ENCODE measurements around the gene NCAM2.

The NCAM2 gene

GRCh38 chr21:21064353-21064752, 66.1 kb downstream of the NCAM2 start:
- Histone ChIP-seq H3K23ac (ENCODE audit: low read length) (no peak overlapping the region), H2BK15ac (replicated peaks; ENCODE audit: low read depth) (no peak overlapping the region), H3K4me1 (ENCODE audit: control insufficient read depth, low read depth, low read length) (no peaks in the 10 kb centered on the region), H2AK5ac (ENCODE audit: low read length) (no peak overlapping the region), H3K4ac (ENCODE audit: low read depth, low read length) (no peak overlapping the region), H3K18ac (ENCODE audit: low read length) (no peak overlapping the region), H3K79me2 (ENCODE audit: control insufficient read depth, insufficient read depth, low read length) (no peaks in the 10 kb centered on the region), H3K27me3 (ENCODE audit: insufficient read depth, low read length, poor library complexity) (no peaks in the 10 kb centered on the region), H3K79me1 (ENCODE audit: low read length) (no peaks in the 10 kb centered on the region), H4K8ac (ENCODE audit: low read depth, low read length) (no peak overlapping the region), H3K27ac (ENCODE audit: low read depth, low read length) (no peak overlapping the region), H3K9ac (ENCODE audit: low read length) (no peak overlapping the region), H2BK5ac (ENCODE audit: low read length) (no peak overlapping the region), H2BK120ac (ENCODE audit: low read depth, low read length) (no peak overlapping the region), H3K36me3 (ENCODE audit: control insufficient read depth, insufficient read depth, low read length) (no peaks in the 10 kb centered on the region), H3K4me3 (ENCODE audit: low read length) (no peak overlapping the region), H4K5ac (ENCODE audit: low read length) (no peak overlapping the region), H3K4me2 (ENCODE audit: low read length) (no peak overlapping the region), H3K56ac (ENCODE audit: low read length) (no peak overlapping the region)
- no CpG with 5 or more reads among the region's 1 CpG for WGBS (ENCODE audit: extremely low coverage, insufficient coverage, low lambda C conversion rate)
- DNase-seq: no peak

DNA sequence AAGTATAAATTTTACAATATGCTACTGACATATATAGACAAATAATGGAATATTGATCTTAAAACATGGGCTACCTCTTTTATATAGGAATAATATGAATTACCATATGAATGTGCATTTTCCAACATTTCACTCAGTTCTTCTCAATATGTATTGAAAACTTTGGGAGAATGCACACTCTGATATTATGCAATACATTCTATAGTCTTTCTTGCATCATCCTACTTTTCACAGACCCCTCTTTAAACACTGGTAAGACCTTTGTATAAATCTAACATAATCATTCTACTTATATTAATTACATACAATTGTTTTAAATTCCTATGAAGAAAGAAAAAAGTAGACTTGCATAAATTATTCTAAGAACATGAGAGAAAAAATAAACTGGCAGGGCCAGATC, 69.2 kb downstream of the NCAM2 start:
- Histone ChIP-seq H3K79me2 (ENCODE audit: control insufficient read depth, insufficient read depth, low read length) (no peaks in the 10 kb centered on the region), H3K9ac (ENCODE audit: low read length) (no peak overlapping the region), H2BK120ac (ENCODE audit: low read depth, low read length) (no peak overlapping the region), H3K23ac (ENCODE audit: low read length) (no peak overlapping the region), H3K18ac (ENCODE audit: low read length) (no peak overlapping the region), H3K56ac (ENCODE audit: low read length) (no peak overlapping the region), H4K8ac (ENCODE audit: low read depth, low read length) (no peak overlapping the region), H3K4me3 (ENCODE audit: low read length) (no peak overlapping the region), H3K4ac (ENCODE audit: low read depth, low read length) (no peak overlapping the region), H3K4me1 (ENCODE audit: control insufficient read depth, low read depth, low read length) (no peaks in the 10 kb centered on the region), H2BK15ac (replicated peaks; ENCODE audit: low read depth) (no peak overlapping the region), H4K5ac (ENCODE audit: low read length) (no peak overlapping the region), H2AK5ac (ENCODE audit: low read length) (no peak overlapping the region), H3K27ac (ENCODE audit: low read depth, low read length) (no peak overlapping the region), H3K36me3 (ENCODE audit: control insufficient read depth, insufficient read depth, low read length) (no peaks in the 10 kb centered on the region), H3K27me3 (ENCODE audit: insufficient read depth, low read length, poor library complexity) (no peaks in the 10 kb centered on the region), H2BK5ac (ENCODE audit: low read length) (no peak overlapping the region), H3K4me2 (ENCODE audit: low read length) (no peak overlapping the region), H3K79me1 (ENCODE audit: low read length) (no peaks in the 10 kb centered on the region)
- no peak for DNase-seq

DNA sequence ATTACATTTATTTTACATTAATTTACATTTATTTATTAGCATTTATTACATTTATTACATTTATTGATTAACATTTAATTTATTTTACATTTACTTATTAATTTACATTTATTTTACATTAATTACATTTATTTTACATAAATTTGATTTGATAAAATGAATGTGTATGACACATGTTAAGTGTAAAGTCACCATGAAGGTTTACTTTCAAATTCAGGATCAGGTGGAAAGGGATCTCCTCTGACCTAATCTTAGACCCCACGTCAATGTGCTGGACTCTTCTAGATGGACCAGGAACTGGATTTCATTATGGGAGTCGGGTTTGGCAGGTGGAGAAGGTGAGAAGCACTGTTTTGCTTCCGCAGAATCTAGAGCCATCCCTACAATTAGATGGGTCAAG, 76.1 kb downstream of the NCAM2 start:
- no peak overlapping the region for H3K18ac ChIP-seq (ENCODE audit: low read length)
- no CpG with 5 or more reads among the region's 3 CpGs for WGBS (ENCODE audit: extremely low coverage, insufficient coverage, low lambda C conversion rate)

GRCh38 chr21:21076051-21076450, 77.8 kb downstream of the NCAM2 start:
- H3K4ac ChIP-seq (ENCODE audit: low read depth, low read length): no peak overlapping the region
- no peak overlapping the region for H3K4me3 ChIP-seq (ENCODE audit: low read length)
- no CpG with 5 or more reads among the region's 2 CpGs for WGBS (ENCODE audit: extremely low coverage, insufficient coverage, low lambda C conversion rate)
- no peaks in the 10 kb centered on the region for H3K4me1 ChIP-seq (ENCODE audit: control insufficient read depth, low read depth, low read length)
- H2BK5ac ChIP-seq (ENCODE audit: low read length): no peak overlapping the region
- H3K4me2 ChIP-seq (ENCODE audit: low read length): no peak overlapping the region
- no peak overlapping the region for H4K8ac ChIP-seq (ENCODE audit: low read depth, low read length)
- no peak overlapping the region for H3K18ac ChIP-seq (ENCODE audit: low read length)
- H3K9ac ChIP-seq (ENCODE audit: low read length): no peak overlapping the region
- no peak for DNase-seq
- no peaks in the 10 kb centered on the region for H3K79me1 ChIP-seq (ENCODE audit: low read length)
- H3K79me2 ChIP-seq (ENCODE audit: control insufficient read depth, insufficient read depth, low read length): no peaks in the 10 kb centered on the region
- no peak overlapping the region for H2BK120ac ChIP-seq (ENCODE audit: low read depth, low read length)
- H4K5ac ChIP-seq (ENCODE audit: low read length): no peak overlapping the region
- no peak overlapping the region for H3K56ac ChIP-seq (ENCODE audit: low read length)
- H2AK5ac ChIP-seq (ENCODE audit: low read length): no peak overlapping the region
- no peak overlapping the region for H3K27ac ChIP-seq (ENCODE audit: low read depth, low read length)
- H3K36me3 ChIP-seq (ENCODE audit: control insufficient read depth, insufficient read depth, low read length): no peaks in the 10 kb centered on the region
- H3K27me3 ChIP-seq (ENCODE audit: insufficient read depth, low read length, poor library complexity): no peaks in the 10 kb centered on the region
- no peak overlapping the region for H2BK15ac ChIP-seq (replicated peaks; ENCODE audit: low read depth)
- no peak overlapping the region for H3K23ac ChIP-seq (ENCODE audit: low read length)

More for the DNA sequence above, 76.1 kb downstream of the NCAM2 start:
- Histone ChIP-seq H3K27ac (ENCODE audit: low read depth, low read length) (no peak overlapping the region), H3K23ac (ENCODE audit: low read length) (no peak overlapping the region), H3K4me1 (ENCODE audit: control insufficient read depth, low read depth, low read length) (no peaks in the 10 kb centered on the region), H3K27me3 (ENCODE audit: insufficient read depth, low read length, poor library complexity) (no peaks in the 10 kb centered on the region), H4K8ac (ENCODE audit: low read depth, low read length) (no peak overlapping the region), H3K9ac (ENCODE audit: low read length) (no peak overlapping the region), H2BK15ac (replicated peaks; ENCODE audit: low read depth) (no peak overlapping the region), H3K36me3 (ENCODE audit: control insufficient read depth, insufficient read depth, low read length) (no peaks in the 10 kb centered on the region), H4K5ac (ENCODE audit: low read length) (no peak overlapping the region), H3K79me2 (ENCODE audit: control insufficient read depth, insufficient read depth, low read length) (no peaks in the 10 kb centered on the region), H2BK120ac (ENCODE audit: low read depth, low read length) (no peak overlapping the region), H3K4me3 (ENCODE audit: low read length) (no peak overlapping the region), H3K79me1 (ENCODE audit: low read length) (no peaks in the 10 kb centered on the region), H2BK5ac (ENCODE audit: low read length) (no peak overlapping the region), H2AK5ac (ENCODE audit: low read length) (no peak overlapping the region), H3K56ac (ENCODE audit: low read length) (no peak overlapping the region), H3K4ac (ENCODE audit: low read depth, low read length) (no peak overlapping the region), H3K4me2 (ENCODE audit: low read length) (no peak overlapping the region)
- DNase-seq: no peak

GRCh38 chr21:21076491-21076890, 78.3 kb downstream of the NCAM2 start:
- Histone ChIP-seq H3K36me3 (ENCODE audit: control insufficient read depth, insufficient read depth, low read length) (no peaks in the 10 kb centered on the region), H3K4ac (ENCODE audit: low read depth, low read length) (no peak overlapping the region)
- WGBS (ENCODE audit: extremely low coverage, insufficient coverage, low lambda C conversion rate): no CpG with 5 or more reads among the region's 4 CpGs

GRCh38 chr21:21079646-21080045, 81.4 kb downstream of the NCAM2 start:
- no peak overlapping the region for H3K4me3 ChIP-seq (ENCODE audit: low read length)
- H2BK5ac ChIP-seq (ENCODE audit: low read length): no peak overlapping the region
- H3K79me2 ChIP-seq (ENCODE audit: control insufficient read depth, insufficient read depth, low read length): no peaks in the 10 kb centered on the region
- no peak overlapping the region for H2BK15ac ChIP-seq (replicated peaks; ENCODE audit: low read depth)
- H3K56ac ChIP-seq (ENCODE audit: low read length): no peak overlapping the region
- H3K4me1 ChIP-seq (ENCODE audit: control insufficient read depth, low read depth, low read length): no peaks in the 10 kb centered on the region
- no peaks in the 10 kb centered on the region for H3K36me3 ChIP-seq (ENCODE audit: control insufficient read depth, insufficient read depth, low read length)
- DNase-seq: no peak
- no peaks in the 10 kb centered on the region for H3K27me3 ChIP-seq (ENCODE audit: insufficient read depth, low read length, poor library complexity)
- H3K4me2 ChIP-seq (ENCODE audit: low read length): no peak overlapping the region
- H3K18ac ChIP-seq (ENCODE audit: low read length): no peak overlapping the region
- H3K4ac ChIP-seq (ENCODE audit: low read depth, low read length): no peak overlapping the region
- H4K8ac ChIP-seq (ENCODE audit: low read depth, low read length): no peak overlapping the region
- no peak overlapping the region for H2AK5ac ChIP-seq (ENCODE audit: low read length)
- no peak overlapping the region for H4K5ac ChIP-seq (ENCODE audit: low read length)
- H2BK120ac ChIP-seq (ENCODE audit: low read depth, low read length): no peak overlapping the region
- no peaks in the 10 kb centered on the region for H3K79me1 ChIP-seq (ENCODE audit: low read length)
- H3K9ac ChIP-seq (ENCODE audit: low read length): no peak overlapping the region
- no peak overlapping the region for H3K23ac ChIP-seq (ENCODE audit: low read length)
- no peak overlapping the region for H3K27ac ChIP-seq (ENCODE audit: low read depth, low read length)

More at GRCh38 chr21:21076491-21076890, 78.3 kb downstream of the NCAM2 start:
- H2BK15ac ChIP-seq (replicated peaks; ENCODE audit: low read depth): no peak overlapping the region
- H3K18ac ChIP-seq (ENCODE audit: low read length): no peak overlapping the region
- no peaks in the 10 kb centered on the region for H3K4me1 ChIP-seq (ENCODE audit: control insufficient read depth, low read depth, low read length)
- no peak overlapping the region for H4K8ac ChIP-seq (ENCODE audit: low read depth, low read length)
- H2BK5ac ChIP-seq (ENCODE audit: low read length): no peak overlapping the region
- H3K27ac ChIP-seq (ENCODE audit: low read depth, low read length): no peak overlapping the region
- H3K79me1 ChIP-seq (ENCODE audit: low read length): no peaks in the 10 kb centered on the region
- H3K79me2 ChIP-seq (ENCODE audit: control insufficient read depth, insufficient read depth, low read length): no peaks in the 10 kb centered on the region
- no peak overlapping the region for H3K4me3 ChIP-seq (ENCODE audit: low read length)
- H3K9ac ChIP-seq (ENCODE audit: low read length): no peak overlapping the region
- H2BK120ac ChIP-seq (ENCODE audit: low read depth, low read length): no peak overlapping the region
- no peak overlapping the region for H4K5ac ChIP-seq (ENCODE audit: low read length)
- no peak overlapping the region for H2AK5ac ChIP-seq (ENCODE audit: low read length)
- no peak for DNase-seq
- H3K23ac ChIP-seq (ENCODE audit: low read length): no peak overlapping the region
- H3K56ac ChIP-seq (ENCODE audit: low read length): no peak overlapping the region
- H3K27me3 ChIP-seq (ENCODE audit: insufficient read depth, low read length, poor library complexity): no peaks in the 10 kb centered on the region
- no peak overlapping the region for H3K4me2 ChIP-seq (ENCODE audit: low read length)
